Measurements from ENCODE around the gene HOXB1.

The HOXB1 gene

DNA sequence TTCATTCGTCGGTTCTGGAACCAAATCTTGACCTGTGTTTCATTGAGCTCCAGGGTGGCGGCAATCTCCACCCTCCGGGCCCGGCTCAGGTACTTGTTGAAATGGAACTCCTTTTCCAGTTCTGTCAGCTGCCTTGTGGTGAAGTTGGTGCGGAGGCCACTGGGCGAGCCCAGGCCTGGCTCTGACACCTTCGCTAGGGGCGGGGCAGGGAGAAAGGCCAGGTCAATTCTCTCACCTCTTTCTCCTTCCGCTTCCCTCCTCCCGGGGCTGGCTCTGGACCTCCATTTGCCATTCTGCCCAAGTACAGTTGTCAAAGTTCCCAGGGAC lies 1.2 kb downstream of the HOXB1 start:
- Histone ChIP-seq H3K27ac (no peak overlapping the region), H3K4me3 (ENCODE audit: low read depth in 1 of 2, low read length in 1 of 2) (no peak overlapping the region)
- TF ChIP-seq CTCF (IDR thresholded peaks at IDR 0.05) = no peak

GRCh38 chr17:48528936-48529682 lies 1.7 kb downstream of the HOXB1 start:
- Histone ChIP-seq H3K27ac (no peak overlapping the region), H3K9me3 (no peaks in the 10 kb centered on the region), H3K27me3 (peaks cover 89% of the 10 kb centered on the region), H3K36me3 (no peaks in the 10 kb centered on the region), H3K4me3 (ENCODE audit: low read depth in 1 of 2, low read length in 1 of 2) (no peak overlapping the region), H3K4me1 (ENCODE audit: control insufficient read depth in 1 of 2, insufficient read depth in 1 of 2, low read depth in 1 of 2, low read length in 1 of 2) (no peaks in the 10 kb centered on the region)
- no peak for TF ChIP-seq CTCF (IDR thresholded peaks at IDR 0.05)

More for the DNA sequence above, 1.2 kb downstream of the HOXB1 start:
- no peaks in the 10 kb centered on the region for H3K9me3 ChIP-seq
- no peaks in the 10 kb centered on the region for H3K36me3 ChIP-seq
- peaks cover 84% of the 10 kb centered on the region for H3K27me3 ChIP-seq
- H3K4me1 ChIP-seq (ENCODE audit: control insufficient read depth in 1 of 2, insufficient read depth in 1 of 2, low read depth in 1 of 2, low read length in 1 of 2) = no peaks in the 10 kb centered on the region

GRCh38 chr17:48528153-48528935 lies 2.5 kb downstream of the HOXB1 start:
- Histone ChIP-seq H3K4me1 (ENCODE audit: control insufficient read depth in 1 of 2, insufficient read depth in 1 of 2, low read depth in 1 of 2, low read length in 1 of 2) (no peaks in the 10 kb centered on the region), H3K36me3 (no peaks in the 10 kb centered on the region), H3K9me3 (no peaks in the 10 kb centered on the region), H3K27me3 (peaks cover 92% of the 10 kb centered on the region), H3K27ac (no peak overlapping the region), H3K4me3 (ENCODE audit: low read depth in 1 of 2, low read length in 1 of 2) (no peak overlapping the region)
- TF ChIP-seq CTCF (IDR thresholded peaks at IDR 0.05) = no peak

GRCh38 chr17:48527547-48527932 lies 3.3 kb downstream of the HOXB1 start:
- H3K27me3 ChIP-seq = peaks cover 94% of the 10 kb centered on the region
- no peaks in the 10 kb centered on the region for H3K4me1 ChIP-seq (ENCODE audit: control insufficient read depth in 1 of 2, insufficient read depth in 1 of 2, low read depth in 1 of 2, low read length in 1 of 2)
- TF ChIP-seq CTCF (IDR thresholded peaks at IDR 0.05) = no peak
- H3K27ac ChIP-seq = no peak overlapping the region
- no peaks in the 10 kb centered on the region for H3K36me3 ChIP-seq
- no peak overlapping the region for H3K4me3 ChIP-seq (ENCODE audit: low read depth in 1 of 2, low read length in 1 of 2)
- H3K9me3 ChIP-seq = no peaks in the 10 kb centered on the region

- H3K27me3 ChIP-seq = peaks cover 94% of the 10 kb centered on the region
- TF ChIP-seq CTCF (IDR thresholded peaks at IDR 0.05) = no peak
- no peaks in the 10 kb centered on the region for H3K9me3 ChIP-seq
- no peaks in the 10 kb centered on the region for H3K4me1 ChIP-seq (ENCODE audit: control insufficient read depth in 1 of 2, insufficient read depth in 1 of 2, low read depth in 1 of 2, low read length in 1 of 2)
- H3K36me3 ChIP-seq = no peaks in the 10 kb centered on the region
- H3K27ac ChIP-seq = no peak overlapping the region
- no peak overlapping the region for H3K4me3 ChIP-seq (ENCODE audit: low read depth in 1 of 2, low read length in 1 of 2)
Observed at GRCh38 chr17:48526608-48527546, 3.9 kb downstream of the HOXB1 start.
